Stimulated activated naive B cell treated with anti-CD40 and anti-IgM and Interleukin-4, amounts not matched to agents 10 μg/mL and 1 μg/mL and 100 μg/mL, for 72 hours (primary cell): Measurements from ENCODE around the gene ATOH8.

Experiments
- ATAC-seq, 2 donors: fragments of 150-1000 bp; cut with Tn5 transposase; replicated peaks; 2 replicates each; pipeline ENCODE4 v1.10.0; 2021; ENCODE audit warnings: moderate library complexity in 1 of 2
- DNase-seq: peaks from one replicate; pipeline ENCODE4 v3.0.0; 2021
- H3K27ac Mint-ChIP-seq: one replicate; pipeline ENCODE4 v1.8.0; 2022; ENCODE audit warnings: mild to moderate bottlenecking, mixed read lengths
- H3K27me3 Mint-ChIP-seq, 2 donors: one replicate each; pipeline ENCODE4 v1.8.0; 2022; ENCODE audit warnings: mixed read lengths in 2 of 2
- H3K36me3 Mint-ChIP-seq, 2 donors: one replicate each; pipeline ENCODE4 v1.8.0; 2022; ENCODE audit warnings: mixed read lengths in 2 of 2, mild to moderate bottlenecking in 1 of 2
- H3K4me1 Mint-ChIP-seq, 2 donors: one replicate each; pipeline ENCODE4 v1.8.0; 2022; ENCODE audit warnings: mixed read lengths in 2 of 2, mild to moderate bottlenecking in 1 of 2
- H3K4me3 Mint-ChIP-seq, 2 donors: one replicate each; pipeline ENCODE4 v1.8.0; 2022; ENCODE audit warnings: mild to moderate bottlenecking in 2 of 2, mixed read lengths in 2 of 2, moderate library complexity in 1 of 2
- H3K9me3 Mint-ChIP-seq, 2 donors: one replicate each; pipeline ENCODE4 v1.8.0; 2022; ENCODE audit warnings: mixed read lengths in 2 of 2, mild to moderate bottlenecking in 1 of 2

Gene ATOH8

GRCh38 chr2:85748039-85748734 is 5.6 kb upstream of the ATOH8 start:
- Mint-ChIP-seq H3K9me3 (peaks cover 5 to 9% of the 10 kb centered on the region in 2 donors), H3K4me3 (no peak overlapping the region), H3K27ac (no peak overlapping the region), H3K27me3 (peaks cover 22 to 27% of the 10 kb centered on the region in 2 donors), H3K36me3 (peaks cover 0 to 4% of the 10 kb centered on the region in 2 donors), H3K4me1 (peaks cover 38 to 72% of the 10 kb centered on the region in 2 donors)
- DNase-seq, result no peak
- ATAC-seq, result peak; percentile 66 to 75

GRCh38 chr2:85748985-85749875 is 4.6 kb upstream of the ATOH8 start:
- Mint-ChIP-seq H3K4me3 (no peak overlapping the region), H3K27me3 (peaks cover 18 to 25% of the 10 kb centered on the region in 2 donors), H3K9me3 (peaks cover 5 to 9% of the 10 kb centered on the region in 2 donors), H3K36me3 (peaks cover 0 to 4% of the 10 kb centered on the region in 2 donors), H3K4me1 (peaks cover 31 to 74% of the 10 kb centered on the region in 2 donors), H3K27ac (no peak overlapping the region)
- DNase-seq (no peak), ATAC-seq (no peak)

- Mint-ChIP-seq H3K4me3 (no peak overlapping the region), H3K36me3 (peaks cover 2 to 4% of the 10 kb centered on the region in 2 donors), H3K4me1 (peaks cover 35 to 79% of the 10 kb centered on the region in 2 donors), H3K9me3 (peaks cover 5 to 9% of the 10 kb centered on the region in 2 donors), H3K27me3 (peaks cover 31 to 40% of the 10 kb centered on the region in 2 donors), H3K27ac (no peak overlapping the region)
- DNase-seq (peak; percentile 42), ATAC-seq (peak; percentile 61 to 77)
Observed at GRCh38 chr2:85750587-85751575, 2.9 kb upstream of the ATOH8 start.

- H3K9me3 Mint-ChIP-seq, result peaks cover 5 to 9% of the 10 kb centered on the region in 2 donors
- ATAC-seq (no peak), DNase-seq (no peak)
- H3K4me1 Mint-ChIP-seq, result peaks cover 33 to 73% of the 10 kb centered on the region in 2 donors
- peaks cover 2 to 4% of the 10 kb centered on the region in 2 donors for H3K36me3 Mint-ChIP-seq
- peaks cover 35 to 47% of the 10 kb centered on the region in 2 donors for H3K27me3 Mint-ChIP-seq
- H3K27ac Mint-ChIP-seq, result no peak overlapping the region
- no peak overlapping the region for H3K4me3 Mint-ChIP-seq
Observed at GRCh38 chr2:85751627-85752026, 2.2 kb upstream of the ATOH8 start.

GRCh38 chr2:85753035-85753524 is 711 bp upstream of the ATOH8 start:
- Mint-ChIP-seq H3K9me3 (peaks cover 0 to 8% of the 10 kb centered on the region in 2 donors), H3K27ac (no peak overlapping the region), H3K4me1 (peaks cover 29 to 59% of the 10 kb centered on the region in 2 donors), H3K36me3 (peaks cover 2 to 4% of the 10 kb centered on the region in 2 donors), H3K27me3 (peaks cover 46 to 59% of the 10 kb centered on the region in 2 donors), H3K4me3 (peak overlapping the region; percentile 82 to 84)
- ATAC-seq (no peak), DNase-seq (no peak)

- peak overlapping the region; percentile 89 to 92 for H3K4me3 Mint-ChIP-seq
- peaks cover 23 to 46% of the 10 kb centered on the region in 2 donors for H3K4me1 Mint-ChIP-seq
- peaks cover 2 to 4% of the 10 kb centered on the region in 2 donors for H3K36me3 Mint-ChIP-seq
- ATAC-seq (peak; percentile 14 to 24), DNase-seq (peak; percentile 14)
- peaks cover 55 to 72% of the 10 kb centered on the region in 2 donors for H3K27me3 Mint-ChIP-seq
- peaks cover 0 to 1% of the 10 kb centered on the region in 2 donors for H3K9me3 Mint-ChIP-seq
- H3K27ac Mint-ChIP-seq, result peak overlapping the region; percentile 69
Observed at GRCh38 chr2:85754313-85755095, 713 bp downstream of the ATOH8 start.

- H3K9me3 Mint-ChIP-seq, result no peaks in the 10 kb centered on the region
- peaks cover 23 to 42% of the 10 kb centered on the region in 2 donors for H3K4me1 Mint-ChIP-seq
- peaks cover 62 to 81% of the 10 kb centered on the region in 2 donors for H3K27me3 Mint-ChIP-seq
- peak overlapping the region; percentile 74 for H3K27ac Mint-ChIP-seq
- DNase-seq (no peak), ATAC-seq (peak; percentile 20 to 43)
- peak overlapping the region; percentile 89 to 92 for H3K4me3 Mint-ChIP-seq
- H3K36me3 Mint-ChIP-seq, result peaks cover under 1 to 2% of the 10 kb centered on the region in 2 donors
Observed at GRCh38 chr2:85755122-85756027, 1.6 kb downstream of the ATOH8 start.

GRCh38 chr2:85756195-85756594 is 2.4 kb downstream of the ATOH8 start:
- Mint-ChIP-seq H3K4me3 (no peak overlapping the region), H3K27ac (no peak overlapping the region), H3K36me3 (peaks cover 0 to 2% of the 10 kb centered on the region in 2 donors), H3K9me3 (no peaks in the 10 kb centered on the region), H3K4me1 (peaks cover 20 to 34% of the 10 kb centered on the region in 2 donors), H3K27me3 (peaks cover 63 to 87% of the 10 kb centered on the region in 2 donors)
- DNase-seq, result no peak
- ATAC-seq, result no peak

GRCh38 chr2:85756822-85757435 is 3.1 kb downstream of the ATOH8 start:
- no peak for ATAC-seq
- H3K27me3 Mint-ChIP-seq, result peaks cover 57 to 80% of the 10 kb centered on the region in 2 donors
- H3K4me3 Mint-ChIP-seq, result no peak overlapping the region
- H3K36me3 Mint-ChIP-seq, result peaks cover 0 to 2% of the 10 kb centered on the region in 2 donors
- no peak overlapping the region for H3K27ac Mint-ChIP-seq
- DNase-seq, result no peak
- H3K9me3 Mint-ChIP-seq, result no peaks in the 10 kb centered on the region
- H3K4me1 Mint-ChIP-seq, result peaks cover 14 to 27% of the 10 kb centered on the region in 2 donors

GRCh38 chr2:85757860-85758259 is 4.1 kb downstream of the ATOH8 start:
- Mint-ChIP-seq H3K9me3 (no peaks in the 10 kb centered on the region), H3K4me1 (peaks cover 14 to 27% of the 10 kb centered on the region in 2 donors), H3K27me3 (peaks cover 58 to 74% of the 10 kb centered on the region in 2 donors), H3K36me3 (peaks cover 0 to 2% of the 10 kb centered on the region in 2 donors), H3K4me3 (no peak overlapping the region), H3K27ac (no peak overlapping the region)
- ATAC-seq, result no peak
- no peak for DNase-seq

GRCh38 chr2:85758361-85759256 is 4.8 kb downstream of the ATOH8 start:
- Mint-ChIP-seq H3K4me1 (peaks cover 14 to 19% of the 10 kb centered on the region in 2 donors), H3K9me3 (no peaks in the 10 kb centered on the region), H3K27me3 (peaks cover 51 to 70% of the 10 kb centered on the region in 2 donors), H3K36me3 (peaks cover 0 to 2% of the 10 kb centered on the region in 2 donors), H3K27ac (no peak overlapping the region), H3K4me3 (no peak overlapping the region)
- ATAC-seq, result no peak
- no peak for DNase-seq
